Measurements from ENCODE around the gene DDX59.

GRCh38 chr1:200665861-200666260, 3.8 kb downstream of the DDX59 start:
- TF ChIP-seq REST (IDR thresholded peaks at IDR 0.05; ENCODE audit: insufficient read depth in 1 of 2, low read depth in 2 of 2, low read length in 2 of 2) (no peak), POLR2AphosphoS5 (IDR thresholded peaks at IDR 0.05; ENCODE audit: low read depth, low read length) (no peak), TAF1 (IDR thresholded peaks at IDR 0.05; ENCODE audit: borderline replicate concordance, insufficient read depth, low read length) (no peak), SIN3A (IDR thresholded peaks at IDR 0.05; ENCODE audit: borderline replicate concordance, insufficient read depth, low read length) (no peak)

Measured in PFSK-1 (cell line).